H1 (cell line): ENCODE results near the gene GMEB2. TPM values are rescaled to one million over a fixed set of nuclear protein-coding genes. Genes with fewer than 3 reads are reported as not detected.

ENCODE experiments used
- CTCF ChIA-PET: fragments of 300-600 bp; sonication (Branson Sonifier 250); formaldehyde crosslinking; loops from one replicate; lab custom pipeline; 2021; ENCODE audit not compliant: partially characterized antibody; lab: Charles Lee
- POLR2A ChIA-PET: fragments of 300-600 bp; sonication (Branson Sonifier 250); formaldehyde crosslinking; loops from one replicate; lab custom pipeline; 2021; ENCODE audit warnings: inconsistent platforms; ENCODE audit not compliant: partially characterized antibody; lab: Charles Lee
- DNase-seq, 2 experiments: peaks; one replicate each; pipeline versions ENCODE4 v3.0.0 to v3.0.0-alpha.2; 2010 to 2022; ENCODE audit warnings: low spot score in 2 of 2, low read depth in 1 of 2, mixed read lengths in 1 of 2
- FAIRE-seq: peaks from 2 replicates; lab custom pipeline; 2011; peaks lifted over from hg19 to GRCh38; lab: Jason Lieb, UNC
- H2AFZ ChIP-seq: 2 replicates; pipeline ENCODE4 v1.8.1; 2012; ENCODE audit warnings: low read length, inconsistent platforms
- H2AK5ac ChIP-seq: 2 replicates; pipeline ENCODE4 v1.6.1; 2013; ENCODE audit warnings: low read depth, low read length
- H2BK120ac ChIP-seq: replicated peaks from 2 replicates; pipeline ENCODE3; 2013; ENCODE audit warnings: low read depth, low read length, inconsistent platforms
- H2BK12ac ChIP-seq: 2 replicates; pipeline ENCODE4 v1.6.1; 2013; ENCODE audit warnings: low read depth, low read length
- H2BK15ac ChIP-seq: 2 replicates; pipeline ENCODE4 v1.6.1; 2013; ENCODE audit warnings: low read length
- H2BK20ac ChIP-seq: 2 replicates; pipeline ENCODE4 v1.6.1; 2013; ENCODE audit warnings: low read length
- H2BK5ac ChIP-seq: 2 replicates; pipeline ENCODE4 v1.6.1; 2013; ENCODE audit warnings: low read depth, low read length
- H3K14ac ChIP-seq: 2 replicates; pipeline ENCODE4 v1.6.1; 2013; ENCODE audit warnings: inconsistent platforms; ENCODE audit not compliant: insufficient read length
- H3K18ac ChIP-seq: 2 replicates; pipeline ENCODE4 v1.6.1; 2013; ENCODE audit warnings: low read length; ENCODE audit errors: extremely low read depth
- H3K23ac ChIP-seq: 2 replicates; pipeline ENCODE4 v1.6.1; 2013; ENCODE audit warnings: inconsistent platforms; ENCODE audit not compliant: insufficient read length
- H3K23me2 ChIP-seq: 2 replicates; pipeline ENCODE4 v1.6.1; 2013; ENCODE audit warnings: low read depth, low read length
- H3K27ac ChIP-seq: 2 replicates; pipeline ENCODE4 v1.6.1; 2011; ENCODE audit warnings: low read depth, low read length, inconsistent platforms
- H3K27me3 ChIP-seq, 4 experiments: replicated peaks in 1 of 4; 1 replicate in 1 of 4; 2 replicates in 3 of 4; pipeline versions ENCODE4 v1.6.1 to v1.8.1; 2011 to 2013; ENCODE audit warnings: low read length in 3 of 4, mild to moderate bottlenecking in 3 of 4, inconsistent platforms in 2 of 4, mixed read lengths in 2 of 4, moderate library complexity in 1 of 4; ENCODE audit not compliant: control insufficient read depth in 3 of 4, insufficient read depth in 3 of 4; ENCODE audit errors: extremely low read depth in 1 of 4
- H3K36me3 ChIP-seq, 4 experiments: 2 replicates each; pipeline versions ENCODE4 v1.6.1 to v1.8.1; 2011 to 2013; ENCODE audit warnings: mild to moderate bottlenecking in 4 of 4, low read length in 3 of 4, moderate library complexity in 2 of 4, control low read depth in 1 of 4, inconsistent platforms in 1 of 4; ENCODE audit not compliant: insufficient read depth in 4 of 4, control insufficient read depth in 2 of 4
- H3K4ac ChIP-seq: replicated peaks from 2 replicates; pipeline ENCODE3; 2013; ENCODE audit warnings: low read length, low read depth, mixed read lengths, inconsistent platforms; ENCODE audit not compliant: insufficient read length
- H3K4me1 ChIP-seq, 4 experiments: replicated peaks in 1 of 4; 1 replicate in 1 of 4; 2 replicates in 3 of 4; pipeline versions ENCODE4 v1.6.1 to v1.8.1; 2011 to 2013; ENCODE audit warnings: low read length in 3 of 4, inconsistent platforms in 2 of 4, mixed read lengths in 1 of 4; ENCODE audit not compliant: insufficient read depth in 4 of 4, control insufficient read depth in 3 of 4
- H3K4me2 ChIP-seq, 2 experiments: 2 replicates each; pipeline versions ENCODE4 v1.6.1 to v1.8.1; 2011 to 2013; ENCODE audit warnings: low read depth in 2 of 2, low read length in 2 of 2, control low read depth in 1 of 2, inconsistent platforms in 1 of 2, mild to moderate bottlenecking in 1 of 2; ENCODE audit not compliant: insufficient read depth in 1 of 2
- H3K4me3 ChIP-seq, 4 experiments: fragments of 200-600, 300-600 bp in 1 of 4; sonication (generic), shearing (Covaris generic), sonication (Bioruptor Twin) in 1 of 4; 2 replicates each; pipeline versions ENCODE4 v1.5.1 to v1.8.1; 2011 to 2016; ENCODE audit warnings: low read length in 4 of 4, low read depth in 3 of 4, control low read depth in 2 of 4, inconsistent platforms in 2 of 4, mild to moderate bottlenecking in 2 of 4, mixed read lengths in 1 of 4, moderate library complexity in 1 of 4; ENCODE audit not compliant: insufficient read depth in 2 of 4; ENCODE audit errors: extremely low read depth in 1 of 4
- H3K56ac ChIP-seq: replicated peaks from 2 replicates; pipeline ENCODE3; 2013; ENCODE audit warnings: low read depth, mild to moderate bottlenecking, mixed read lengths, low read length, inconsistent platforms; ENCODE audit not compliant: insufficient read length
- H3K79me1 ChIP-seq: 2 replicates; pipeline ENCODE4 v1.6.1; 2013; ENCODE audit warnings: low read depth, low read length, control low read depth
- H3K79me2 ChIP-seq, 2 experiments: 2 replicates each; pipeline versions ENCODE4 v1.6.1 to v1.8.1; 2012 to 2013; ENCODE audit warnings: low read length in 2 of 2, mild to moderate bottlenecking in 2 of 2, inconsistent platforms in 1 of 2; ENCODE audit not compliant: insufficient read depth in 2 of 2, control insufficient read depth in 1 of 2
- H3K9ac ChIP-seq, 4 experiments: replicated peaks in 1 of 4; 1 replicate in 1 of 4; 2 replicates in 3 of 4; pipeline versions ENCODE4 v1.6.1 to v1.8.1; 2011 to 2013; ENCODE audit warnings: low read depth in 3 of 4, low read length in 3 of 4, control low read depth in 2 of 4, mild to moderate bottlenecking in 2 of 4, moderate library complexity in 2 of 4, inconsistent platforms in 1 of 4; ENCODE audit errors: extremely low read depth in 1 of 4
- H3K9me3 ChIP-seq, 2 experiments: 2 replicates each; pipeline versions ENCODE4 v1.6.1 to v1.8.1; 2012 to 2013; ENCODE audit warnings: mild to moderate bottlenecking in 2 of 2, moderate library complexity in 2 of 2, control low read depth in 1 of 2, inconsistent platforms in 1 of 2, low read depth in 1 of 2, low read length in 1 of 2, mixed read lengths in 1 of 2; ENCODE audit not compliant: insufficient read depth in 2 of 2
- H4K20me1 ChIP-seq, 2 experiments: replicated peaks in 1 of 2; 2 replicates each; pipeline versions ENCODE3 to v1.8.1; 2011 to 2013; ENCODE audit warnings: inconsistent platforms in 2 of 2, low read length in 2 of 2, mild to moderate bottlenecking in 1 of 2; ENCODE audit not compliant: insufficient read depth in 2 of 2, control insufficient read depth in 1 of 2
- H4K5ac ChIP-seq: 2 replicates; pipeline ENCODE4 v1.6.1; 2013; ENCODE audit warnings: low read length, low read depth, mixed read lengths, inconsistent platforms; ENCODE audit not compliant: insufficient read length
- H4K8ac ChIP-seq: 2 replicates; pipeline ENCODE4 v1.8.0; 2013; ENCODE audit warnings: mild to moderate bottlenecking, moderate library complexity, low read length, inconsistent platforms; ENCODE audit not compliant: insufficient read depth; ENCODE audit errors: extremely low read depth
- H4K91ac ChIP-seq: replicated peaks from 2 replicates; pipeline ENCODE3; 2013; ENCODE audit warnings: low read length, mixed read lengths, inconsistent platforms; ENCODE audit not compliant: insufficient read length
- EP300 ChIP-seq, 2 experiments: IDR thresholded peaks; 1 replicate in 1 of 2; 2 replicates in 1 of 2; pipeline ENCODE4 v1.6.1; 2011 to 2012; ENCODE audit warnings: low read depth in 2 of 2, low read length in 2 of 2, mild to moderate bottlenecking in 2 of 2, borderline replicate concordance in 1 of 2, inconsistent platforms in 1 of 2, moderate library complexity in 1 of 2
- HDAC2 ChIP-seq, 2 experiments: fragments of 300-600 bp in 1 of 2; sonication (generic) in 1 of 2; IDR thresholded peaks; 2 replicates each; pipeline ENCODE4 v1.6.1; 2011 to 2012; ENCODE audit warnings: low read depth in 2 of 2, low read length in 2 of 2, mild to moderate bottlenecking in 2 of 2, moderate library complexity in 2 of 2, borderline replicate concordance in 1 of 2, inconsistent platforms in 1 of 2
- TEAD4 ChIP-seq: IDR thresholded peaks from 2 replicates; pipeline ENCODE4 v1.6.1; 2012; ENCODE audit warnings: low read depth, low read length, inconsistent platforms, mixed read lengths
- YY1 ChIP-seq: IDR thresholded peaks from 2 replicates; pipeline ENCODE4 v1.6.1; 2011; ENCODE audit warnings: low read depth, mild to moderate bottlenecking, low read length
- WGBS, 2 experiments: shearing (Covaris generic) in 1 of 2; methylation state at CpG; one replicate each; pipeline versions ENCODE4 v1.1.6 to v1.1.7; 2013 to 2015; ENCODE audit warnings: low lambda C conversion rate in 2 of 2, mixed read lengths in 2 of 2, inconsistent platforms in 1 of 2, low coverage in 1 of 2, missing lambda C conversion rate in 1 of 2; ENCODE audit not compliant: insufficient replicate concordance in 2 of 2, insufficient coverage in 1 of 2, insufficient read length in 1 of 2; ENCODE audit errors: extremely low coverage in 1 of 2, missing lambda C conversion rate in 1 of 2; 5-methylcytosine and 5-hydroxymethylcytosine counted together
- polyA plus RNA-seq, 7 experiments: library from polyadenylated mRNA; depleted of rRNA in 3 of 7; stranded (reverse) in 5 of 7; unstranded in 2 of 7; fragments of >200 nt in 5 of 7; fragments of 200-250 nt in 2 of 7; gene quantifications; 1 replicate in 5 of 7; 2 replicates in 1 of 7; 4 replicates in 1 of 7; pipeline versions ENCODE4 v1.2.1 to v1.2.3, GENCODE V29; 2011 to 2013; ENCODE audit warnings: missing spikeins in 2 of 7, mixed read lengths in 2 of 7
- total RNA-seq: library from RNA; stranded (reverse); fragmentation: NEBNext Ultra II Directional; extraction: Animal tissue kit (Norgen Biotek cat#: 25700); gene quantifications from 2 replicates; pipeline ENCODE4 v1.2.1, GENCODE V29; 2021
- TF ChIP-seq, protein P1 (sequence below): IDR thresholded peaks from 2 replicates; pipeline ENCODE4 v1.6.1; 2011; ENCODE audit warnings: low read length, improper control_type of control experiment

Gene GMEB2
- total and polyA plus RNA-seq, 2 of the 8 experiments (the other 6 are each of a cell fraction or from before 2014, with no cell fraction given), result 12.9 to 14.2 TPM

DNA sequence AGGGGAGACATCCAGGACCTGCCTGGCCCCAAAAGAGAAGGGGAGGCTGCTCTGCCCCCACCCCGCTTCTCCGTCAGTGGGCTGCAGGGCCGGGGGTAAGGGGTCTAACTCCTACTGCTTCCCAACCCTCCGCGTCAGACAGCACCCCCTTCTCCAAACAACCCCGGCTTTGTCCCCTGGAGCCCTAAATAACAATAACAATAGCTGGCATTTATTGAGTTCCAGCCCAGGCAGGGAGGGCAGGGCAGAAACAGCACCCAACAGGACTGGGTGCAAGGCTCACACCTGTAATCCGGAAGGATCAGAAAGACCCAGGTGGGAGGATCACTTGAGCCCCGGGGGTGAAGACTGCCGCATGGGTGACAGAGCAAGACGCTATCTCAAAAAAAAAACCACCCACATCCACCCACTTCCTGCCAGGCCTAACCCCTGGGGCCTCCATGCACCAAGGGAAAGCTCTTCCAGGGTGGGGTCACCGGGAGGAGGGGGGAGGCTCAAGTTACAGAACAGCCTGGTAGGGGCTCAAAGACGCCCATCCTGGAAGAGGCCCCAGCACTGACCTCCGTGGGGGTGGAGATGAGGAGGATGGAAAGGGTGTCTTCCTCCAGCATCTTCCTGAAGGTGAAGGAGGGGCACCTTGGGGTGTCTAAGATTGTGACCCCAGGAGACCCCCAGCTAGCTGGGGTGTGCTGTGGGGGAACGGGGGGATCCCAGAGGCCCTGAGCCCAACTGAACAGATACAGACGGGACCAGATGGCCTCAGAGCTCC lies 74.2 kb downstream of the GMEB2 start:
- peak overlapping the region; percentile 65; the same call in 1 of the 2 replicates for H2AK5ac ChIP-seq
- no peak overlapping the region; the same call in 1 of the 2 replicates for H4K8ac ChIP-seq
- peak overlapping the region; percentile 17 for H3K56ac ChIP-seq
- H3K27me3 ChIP-seq, result no peaks in the 10 kb centered on the region; a peak in 1 of 7 replicates
- no peak overlapping the region for H3K4ac ChIP-seq
- H3K14ac ChIP-seq, result no peak overlapping the region
- peak overlapping the region; percentile 13; the same call in 1 of the 2 replicates for H3K27ac ChIP-seq
- peaks cover 0 to 1% of the 10 kb centered on the region in 2 experiments for H4K20me1 ChIP-seq
- H2BK20ac ChIP-seq, result peak overlapping the region; percentile 90
- H2BK15ac ChIP-seq, result no peak overlapping the region
- peak overlapping the region; percentile 49 to 59 for H3K4me2 ChIP-seq
- no peaks in the 10 kb centered on the region for H3K79me1 ChIP-seq
- H3K79me2 ChIP-seq, result no peaks in the 10 kb centered on the region
- H3K36me3 ChIP-seq, result no peaks in the 10 kb centered on the region
- WGBS, 2 experiments, result 28% methylated on average over 14 of the region's 15 CpGs; no CpG with 5 or more reads in 1 of the 2 experiments
- peak overlapping the region; percentile 50; the same call in 1 of the 2 replicates for H2BK12ac ChIP-seq
- H3K23ac ChIP-seq, result no peak overlapping the region
- no peak overlapping the region for H2AFZ ChIP-seq
- FAIRE-seq (no peak), DNase-seq (peak in 1 of 2 experiments; percentile 29)
- H3K4me3 ChIP-seq, result peak overlapping the region in 3 of 4 experiments; percentile 26 to 41 (median 36); a peak in 5 of 8 replicates
- POLR2A ChIA-PET, result interaction anchor here (1.0 to 2.2 kb wide), 5 partner anchors 10 to 143 kb away, joined by 3 to 7 read pairs (median 4); partner anchors contain the start of gene PTK6
- peak overlapping the region; percentile 83; the same call in 1 of the 2 replicates for H2BK5ac ChIP-seq
- no peak overlapping the region for H2BK120ac ChIP-seq
- peak overlapping the region; percentile 91 for H3K18ac ChIP-seq
- H3K9ac ChIP-seq, result no peak overlapping the region
- peaks cover 0 to 35% (median 20%) of the 10 kb centered on the region in 4 experiments; a peak in 6 of 7 replicates for H3K4me1 ChIP-seq
- peaks cover 4% of the 10 kb centered on the region; the same call in 1 of the 2 replicates for H3K23me2 ChIP-seq
- no peaks in the 10 kb centered on the region for H3K9me3 ChIP-seq
- CTCF ChIA-PET, result interaction anchor here (0.5 to 3.3 kb wide), 11 partner anchors 9 to 1349 kb away, joined by 3 to 22 read pairs (median 3); partner anchors contain the start of gene PTK6
- peak in 1 of 2 experiments; percentile 63; a peak in 1 of 3 replicates for TF ChIP-seq EP300 (IDR thresholded peaks at IDR 0.05; ENCODE audit: borderline replicate concordance in 1 of 2, low read depth in 2 of 2, low read length in 2 of 2)
- TF ChIP-seq HDAC2 (IDR thresholded peaks at IDR 0.05; ENCODE audit: borderline replicate concordance in 1 of 2, low read depth in 2 of 2, low read length in 2 of 2), result no peak
- no peak for TF ChIP-seq TEAD4
- TF ChIP-seq YY1, result no peak
- TF ChIP-seq, protein P1, sequence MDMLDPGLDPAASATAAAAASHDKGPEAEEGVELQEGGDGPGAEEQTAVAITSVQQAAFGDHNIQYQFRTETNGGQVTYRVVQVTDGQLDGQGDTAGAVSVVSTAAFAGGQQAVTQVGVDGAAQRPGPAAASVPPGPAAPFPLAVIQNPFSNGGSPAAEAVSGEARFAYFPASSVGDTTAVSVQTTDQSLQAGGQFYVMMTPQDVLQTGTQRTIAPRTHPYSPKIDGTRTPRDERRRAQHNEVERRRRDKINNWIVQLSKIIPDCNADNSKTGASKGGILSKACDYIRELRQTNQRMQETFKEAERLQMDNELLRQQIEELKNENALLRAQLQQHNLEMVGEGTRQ, result no peak
- H4K91ac ChIP-seq, result no peak overlapping the region
- H4K5ac ChIP-seq, result no peak overlapping the region
